Measurements from ENCODE around the gene TRIM52.

- TF ChIP-seq, protein P1, sequence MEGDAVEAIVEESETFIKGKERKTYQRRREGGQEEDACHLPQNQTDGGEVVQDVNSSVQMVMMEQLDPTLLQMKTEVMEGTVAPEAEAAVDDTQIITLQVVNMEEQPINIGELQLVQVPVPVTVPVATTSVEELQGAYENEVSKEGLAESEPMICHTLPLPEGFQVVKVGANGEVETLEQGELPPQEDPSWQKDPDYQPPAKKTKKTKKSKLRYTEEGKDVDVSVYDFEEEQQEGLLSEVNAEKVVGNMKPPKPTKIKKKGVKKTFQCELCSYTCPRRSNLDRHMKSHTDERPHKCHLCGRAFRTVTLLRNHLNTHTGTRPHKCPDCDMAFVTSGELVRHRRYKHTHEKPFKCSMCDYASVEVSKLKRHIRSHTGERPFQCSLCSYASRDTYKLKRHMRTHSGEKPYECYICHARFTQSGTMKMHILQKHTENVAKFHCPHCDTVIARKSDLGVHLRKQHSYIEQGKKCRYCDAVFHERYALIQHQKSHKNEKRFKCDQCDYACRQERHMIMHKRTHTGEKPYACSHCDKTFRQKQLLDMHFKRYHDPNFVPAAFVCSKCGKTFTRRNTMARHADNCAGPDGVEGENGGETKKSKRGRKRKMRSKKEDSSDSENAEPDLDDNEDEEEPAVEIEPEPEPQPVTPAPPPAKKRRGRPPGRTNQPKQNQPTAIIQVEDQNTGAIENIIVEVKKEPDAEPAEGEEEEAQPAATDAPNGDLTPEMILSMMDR (IDR thresholded peaks at IDR 0.05 in 8 of 11, conservative IDR thresholded peaks at IDR 0.05 in 3 of 11): no peak
- TF ChIP-seq POLR2A (IDR thresholded peaks at IDR 0.05): no peak
- no peak for TF ChIP-seq POLR2AphosphoS5 (IDR thresholded peaks at IDR 0.05)
These were observed 30.4 kb downstream of the TRIM52 start for GRCh38 chr5:181230551-181230950.
